ENCODE measurements around the gene PLEKHG7. TPM values are rescaled to one million over a fixed set of nuclear protein-coding genes. Genes with fewer than 3 reads are reported as not detected.

The PLEKHG7 gene
- total and polyA plus RNA-seq, 2 of the 8 experiments (the other 6 are each of a cell fraction or from before 2014, with no cell fraction given): not detected

DNA sequence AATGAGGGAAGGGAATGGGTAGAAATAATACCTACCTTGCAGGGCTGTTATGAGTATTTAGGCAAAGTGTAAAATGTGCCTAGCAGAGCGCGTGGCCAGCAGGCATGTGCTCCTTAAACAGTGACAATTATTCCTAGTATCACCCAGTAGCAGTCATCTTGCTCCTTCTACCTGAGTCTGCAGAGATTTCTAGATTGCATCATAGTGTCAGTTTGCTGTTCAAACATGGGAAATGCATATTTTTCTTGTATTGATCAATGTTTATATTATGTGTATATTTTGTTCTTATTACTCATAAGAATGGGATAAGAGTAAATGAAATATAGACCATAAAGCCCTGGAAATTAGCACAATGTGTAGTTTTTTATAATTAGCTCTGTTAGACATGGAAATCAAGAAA, 37.3 kb upstream of the PLEKHG7 start (continued):
- TF ChIP-seq, protein P1, sequence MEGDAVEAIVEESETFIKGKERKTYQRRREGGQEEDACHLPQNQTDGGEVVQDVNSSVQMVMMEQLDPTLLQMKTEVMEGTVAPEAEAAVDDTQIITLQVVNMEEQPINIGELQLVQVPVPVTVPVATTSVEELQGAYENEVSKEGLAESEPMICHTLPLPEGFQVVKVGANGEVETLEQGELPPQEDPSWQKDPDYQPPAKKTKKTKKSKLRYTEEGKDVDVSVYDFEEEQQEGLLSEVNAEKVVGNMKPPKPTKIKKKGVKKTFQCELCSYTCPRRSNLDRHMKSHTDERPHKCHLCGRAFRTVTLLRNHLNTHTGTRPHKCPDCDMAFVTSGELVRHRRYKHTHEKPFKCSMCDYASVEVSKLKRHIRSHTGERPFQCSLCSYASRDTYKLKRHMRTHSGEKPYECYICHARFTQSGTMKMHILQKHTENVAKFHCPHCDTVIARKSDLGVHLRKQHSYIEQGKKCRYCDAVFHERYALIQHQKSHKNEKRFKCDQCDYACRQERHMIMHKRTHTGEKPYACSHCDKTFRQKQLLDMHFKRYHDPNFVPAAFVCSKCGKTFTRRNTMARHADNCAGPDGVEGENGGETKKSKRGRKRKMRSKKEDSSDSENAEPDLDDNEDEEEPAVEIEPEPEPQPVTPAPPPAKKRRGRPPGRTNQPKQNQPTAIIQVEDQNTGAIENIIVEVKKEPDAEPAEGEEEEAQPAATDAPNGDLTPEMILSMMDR (IDR thresholded peaks at IDR 0.05; ENCODE audit: control extremely low read depth in 1 of 3, insufficient read depth in 1 of 3, low read depth in 1 of 3, low read length in 3 of 3): no peak
- TF ChIP-seq RFX5 (IDR thresholded peaks at IDR 0.05; ENCODE audit: borderline replicate concordance, low read depth, low read length) (no peak), JUN (IDR thresholded peaks at IDR 0.05; ENCODE audit: low read depth, low read length) (no peak), HDAC6 (IDR thresholded peaks at IDR 0.05; ENCODE audit: low read depth, low read length) (no peak)

Data from H1 (cell line).